ENCODE data around the gene WTAP.

Gene WTAP

DNA sequence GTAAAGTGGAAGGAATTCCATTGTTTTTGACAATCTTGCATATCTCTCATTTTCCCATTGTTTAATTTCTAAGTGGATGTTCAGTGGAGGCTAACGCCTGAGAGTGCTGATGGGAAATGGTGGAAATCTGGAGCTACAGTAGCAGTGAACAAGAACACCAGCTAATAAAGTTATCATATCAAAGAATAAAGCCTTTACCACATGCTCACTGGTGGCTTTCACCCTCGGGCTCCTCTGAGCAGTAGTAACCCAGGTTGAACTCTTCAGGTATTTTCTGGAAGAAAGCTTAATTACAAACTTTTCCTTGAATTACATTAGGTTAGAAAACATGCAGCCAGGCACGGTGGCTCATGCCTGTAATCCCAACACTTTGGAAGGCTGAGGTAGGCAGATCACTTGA, 24.1 kb downstream of the WTAP start:
- in situ Hi-C loops (cut with HindIII; ENCODE audit: low pct_unique_long_range_greater_than_20kb, low sequenced_read_pairs): no loop called here
- no peak for TF ChIP-seq JUND (IDR thresholded peaks at IDR 0.05; ENCODE audit: low read depth)
- DNase-seq (ENCODE audit: low read depth in 1 of 2, low spot score in 1 of 2): no peak

DNA sequence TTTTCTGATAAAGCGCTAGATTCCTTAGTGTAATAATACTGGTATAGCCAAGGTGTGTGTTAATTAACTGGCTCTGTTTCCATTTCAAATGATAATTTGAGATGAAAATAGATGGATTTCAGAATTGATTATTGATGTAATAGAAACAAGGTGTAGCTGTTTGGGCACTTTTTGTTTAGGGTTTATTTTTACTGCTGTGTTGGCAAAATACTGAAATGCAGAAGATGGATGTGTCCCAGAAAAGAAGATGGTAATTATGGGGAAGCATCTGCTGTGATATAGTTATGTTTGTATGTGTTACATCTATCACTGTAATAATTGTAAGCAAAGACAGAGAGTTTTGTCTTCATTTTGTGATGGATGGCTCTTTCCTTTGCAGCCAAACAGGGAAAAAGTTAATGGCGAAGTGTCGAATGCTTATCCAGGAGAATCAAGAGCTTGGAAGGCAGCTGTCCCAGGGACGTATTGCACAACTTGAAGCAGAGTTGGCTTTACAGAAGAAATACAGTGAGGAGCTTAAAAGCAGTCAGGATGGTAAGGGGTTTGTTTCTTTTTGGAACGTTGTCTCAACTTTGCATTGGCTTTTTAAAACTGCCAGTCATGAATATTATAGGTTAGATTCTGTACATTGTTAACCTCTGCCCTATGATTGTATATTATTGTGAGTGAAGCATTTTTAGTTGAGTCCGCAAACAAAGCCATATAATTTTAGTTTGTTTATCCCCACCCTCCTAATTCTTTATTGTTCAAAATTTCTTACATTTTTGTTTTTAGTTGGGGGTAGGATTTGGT, 26.0 kb downstream of the WTAP start:
- DNase-seq (ENCODE audit: low read depth in 1 of 2, low spot score in 1 of 2): no peak
- TF ChIP-seq JUND (IDR thresholded peaks at IDR 0.05; ENCODE audit: low read depth): no peak
- in situ Hi-C loops (cut with HindIII; ENCODE audit: low pct_unique_long_range_greater_than_20kb, low sequenced_read_pairs): no loop called here

DNA sequence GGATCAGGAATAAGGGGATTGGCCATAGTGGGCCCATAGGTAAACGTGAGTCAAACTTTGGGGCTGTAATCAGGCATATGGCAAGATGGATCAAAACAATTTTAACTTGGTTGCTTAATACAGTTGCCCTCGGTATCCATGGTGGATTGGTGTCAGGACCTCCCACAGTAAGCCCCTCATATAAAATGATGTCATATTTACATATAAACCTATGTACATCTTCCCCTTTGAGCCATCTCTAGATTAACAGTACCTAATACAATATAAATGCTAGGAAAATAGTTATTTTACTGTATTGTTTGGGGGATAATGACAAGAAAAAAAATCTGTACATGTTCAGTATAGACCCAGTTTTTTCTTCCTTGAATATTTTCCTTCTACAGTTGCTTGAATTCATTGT, 27.1 kb downstream of the WTAP start:
- no peak for TF ChIP-seq JUND (IDR thresholded peaks at IDR 0.05; ENCODE audit: low read depth)
- DNase-seq (ENCODE audit: low read depth in 1 of 2, low spot score in 1 of 2): no peak
- in situ Hi-C loops (cut with HindIII; ENCODE audit: low pct_unique_long_range_greater_than_20kb, low sequenced_read_pairs): no loop called here

DNA sequence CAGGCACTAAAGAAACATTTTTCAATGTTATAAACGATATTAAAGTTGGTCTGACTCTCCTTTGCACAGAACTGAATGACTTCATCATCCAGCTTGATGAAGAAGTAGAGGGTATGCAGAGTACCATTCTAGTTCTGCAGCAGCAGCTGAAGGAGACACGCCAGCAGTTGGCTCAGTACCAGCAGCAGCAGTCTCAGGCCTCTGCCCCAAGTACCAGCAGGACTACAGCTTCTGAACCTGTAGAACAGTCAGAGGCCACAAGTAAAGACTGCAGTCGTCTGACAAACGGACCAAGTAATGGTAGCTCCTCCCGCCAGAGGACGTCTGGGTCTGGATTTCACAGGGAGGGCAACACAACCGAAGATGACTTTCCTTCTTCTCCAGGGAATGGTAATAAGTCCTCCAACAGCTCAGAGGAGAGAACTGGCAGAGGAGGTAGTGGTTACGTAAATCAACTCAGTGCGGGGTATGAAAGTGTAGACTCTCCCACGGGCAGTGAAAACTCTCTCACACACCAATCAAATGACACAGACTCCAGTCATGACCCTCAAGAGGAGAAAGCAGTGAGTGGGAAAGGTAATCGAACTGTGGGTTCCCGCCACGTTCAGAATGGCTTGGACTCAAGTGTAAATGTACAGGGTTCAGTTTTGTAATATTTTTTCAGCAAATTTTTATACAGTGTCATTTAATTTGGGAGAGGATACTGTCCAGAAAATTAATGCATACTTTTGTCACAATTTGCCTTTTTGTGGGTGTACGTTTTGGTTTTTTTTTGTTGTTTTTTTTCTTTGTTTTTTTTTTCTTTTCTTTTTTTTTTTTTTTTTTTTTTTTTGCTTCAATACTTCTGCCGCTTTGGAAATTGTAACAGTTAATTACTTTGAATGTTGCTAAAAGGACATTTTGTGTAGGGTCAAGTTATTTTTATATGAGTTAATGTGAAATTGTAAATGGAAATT, 27.9 kb downstream of the WTAP start:
- in situ Hi-C loops (cut with HindIII; ENCODE audit: low pct_unique_long_range_greater_than_20kb, low sequenced_read_pairs): no loop called here
- DNase-seq (ENCODE audit: low read depth in 1 of 2, low spot score in 1 of 2): no peak
- TF ChIP-seq JUND (IDR thresholded peaks at IDR 0.05; ENCODE audit: low read depth): no peak

DNA sequence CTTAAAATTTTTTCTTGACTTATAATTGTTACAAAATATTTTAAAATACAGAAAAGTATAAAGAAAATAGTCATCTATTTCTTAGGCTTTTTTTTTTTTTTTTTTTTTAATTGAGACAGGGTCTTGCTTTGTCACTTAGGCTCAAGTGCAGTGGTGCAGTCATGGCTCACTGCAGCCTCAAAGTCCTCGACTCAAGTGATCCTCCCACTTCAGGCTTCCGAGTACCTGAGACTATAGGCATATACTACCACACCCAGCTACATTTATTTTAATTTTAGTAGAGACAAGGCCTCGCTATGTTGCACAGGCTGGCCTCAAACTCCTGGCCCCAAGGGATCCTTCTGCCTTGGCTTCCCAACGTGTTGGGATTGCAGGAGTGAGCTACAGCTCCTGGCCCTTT, 29.2 kb downstream of the WTAP start:
- in situ Hi-C loops (cut with HindIII; ENCODE audit: low pct_unique_long_range_greater_than_20kb, low sequenced_read_pairs): no loop called here
- DNase-seq (ENCODE audit: low read depth in 1 of 2, low spot score in 1 of 2): no peak
- TF ChIP-seq JUND (IDR thresholded peaks at IDR 0.05; ENCODE audit: low read depth): no peak

DNA sequence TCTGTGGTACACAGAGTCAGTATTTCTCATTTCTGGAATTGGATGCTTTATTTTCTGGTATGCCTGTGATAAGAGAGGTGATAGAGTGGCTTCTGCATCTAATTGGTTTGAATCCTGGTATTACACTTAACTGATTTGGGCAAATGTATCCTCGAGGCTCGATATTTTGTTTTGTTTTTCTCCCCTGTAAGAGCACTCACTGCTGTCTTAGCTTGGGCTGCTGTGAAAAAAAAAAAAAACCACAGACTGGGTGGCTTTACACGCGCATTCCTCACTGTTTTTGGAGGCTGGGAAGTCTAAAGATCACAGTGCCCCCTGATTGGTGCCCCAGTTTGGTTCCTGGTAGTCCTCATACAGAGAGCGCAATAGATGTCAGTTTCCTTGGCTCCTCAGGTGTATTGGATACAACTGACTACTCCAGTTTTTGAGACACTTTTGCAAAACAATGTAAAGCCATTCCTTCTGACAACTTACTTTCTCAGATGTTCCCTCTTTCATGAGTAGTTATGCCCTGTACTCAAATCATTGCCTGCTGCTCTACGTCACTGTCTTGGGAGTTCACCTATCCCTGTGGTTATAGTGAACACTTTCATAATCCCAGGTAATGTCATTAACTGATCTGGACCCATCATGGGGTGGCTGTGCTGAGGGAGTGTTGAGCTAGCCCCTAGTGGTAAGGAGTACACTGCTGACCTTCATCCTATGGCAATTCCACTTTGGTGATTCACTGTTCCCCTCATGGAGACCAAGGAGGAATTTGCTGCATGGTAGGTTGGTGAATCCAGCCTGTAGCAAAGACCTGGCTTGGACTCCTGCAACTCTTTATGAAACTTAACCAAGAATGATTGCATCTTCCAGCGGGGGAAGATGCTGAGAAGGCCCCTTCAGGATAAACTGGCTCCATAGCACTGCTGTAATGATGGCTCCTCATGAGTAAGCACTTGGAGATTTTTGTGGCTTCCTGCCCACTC, 31.0 kb downstream of the WTAP start:
- in situ Hi-C loops (cut with HindIII; ENCODE audit: low pct_unique_long_range_greater_than_20kb, low sequenced_read_pairs): no loop called here
- no peak for TF ChIP-seq JUND (IDR thresholded peaks at IDR 0.05; ENCODE audit: low read depth)
- DNase-seq (ENCODE audit: low read depth in 1 of 2, low spot score in 1 of 2): no peak

DNA sequence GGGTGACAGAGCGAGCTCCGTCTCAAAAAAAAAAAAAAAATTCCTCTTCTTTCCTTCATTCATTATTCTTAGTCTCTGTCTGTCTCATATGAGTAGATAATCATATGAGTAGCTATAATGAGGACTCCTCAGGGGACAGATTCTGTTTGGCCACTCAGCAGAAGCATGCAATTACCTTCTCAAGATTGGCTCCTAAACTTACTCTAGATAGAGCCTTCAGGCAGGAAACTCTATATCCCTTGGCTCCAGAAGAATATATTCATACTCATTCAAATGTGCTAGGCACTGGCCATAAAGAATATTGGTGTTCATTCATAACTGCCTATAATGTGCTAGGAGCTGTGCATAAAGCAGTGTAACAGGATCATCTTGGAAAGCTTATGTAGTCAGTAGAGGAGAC, 32.3 kb downstream of the WTAP start:
- no peak for DNase-seq (ENCODE audit: low read depth in 1 of 2, low spot score in 1 of 2)
- in situ Hi-C loops (cut with HindIII; ENCODE audit: low pct_unique_long_range_greater_than_20kb, low sequenced_read_pairs): no loop called here
- TF ChIP-seq JUND (IDR thresholded peaks at IDR 0.05; ENCODE audit: low read depth): no peak

DNA sequence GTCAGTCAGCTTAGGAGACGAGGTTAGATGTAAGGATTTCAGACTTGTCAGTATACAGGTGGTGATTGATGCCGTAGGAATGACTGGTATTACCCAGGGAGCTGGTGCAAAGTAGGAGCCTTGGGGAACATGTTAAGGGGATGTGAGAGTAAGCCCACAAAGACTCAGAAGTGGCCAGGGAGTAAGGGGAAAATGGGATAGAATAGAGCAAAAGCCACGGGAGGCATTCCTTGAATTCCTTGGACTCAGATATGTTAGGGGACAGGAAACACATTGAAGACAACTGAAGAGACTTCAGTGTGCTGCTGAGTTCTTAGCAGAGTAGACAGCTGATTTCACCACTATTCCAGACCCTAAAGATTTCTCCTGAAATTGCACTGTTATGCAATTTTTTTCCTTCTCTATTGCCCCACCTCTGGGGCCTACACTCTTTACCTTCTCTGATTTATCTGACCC, 33.3 kb downstream of the WTAP start:
- no peak for TF ChIP-seq JUND (IDR thresholded peaks at IDR 0.05; ENCODE audit: low read depth)
- no peak for DNase-seq (ENCODE audit: low read depth in 1 of 2, low spot score in 1 of 2)
- in situ Hi-C loops (cut with HindIII; ENCODE audit: low pct_unique_long_range_greater_than_20kb, low sequenced_read_pairs): no loop called here

DNA sequence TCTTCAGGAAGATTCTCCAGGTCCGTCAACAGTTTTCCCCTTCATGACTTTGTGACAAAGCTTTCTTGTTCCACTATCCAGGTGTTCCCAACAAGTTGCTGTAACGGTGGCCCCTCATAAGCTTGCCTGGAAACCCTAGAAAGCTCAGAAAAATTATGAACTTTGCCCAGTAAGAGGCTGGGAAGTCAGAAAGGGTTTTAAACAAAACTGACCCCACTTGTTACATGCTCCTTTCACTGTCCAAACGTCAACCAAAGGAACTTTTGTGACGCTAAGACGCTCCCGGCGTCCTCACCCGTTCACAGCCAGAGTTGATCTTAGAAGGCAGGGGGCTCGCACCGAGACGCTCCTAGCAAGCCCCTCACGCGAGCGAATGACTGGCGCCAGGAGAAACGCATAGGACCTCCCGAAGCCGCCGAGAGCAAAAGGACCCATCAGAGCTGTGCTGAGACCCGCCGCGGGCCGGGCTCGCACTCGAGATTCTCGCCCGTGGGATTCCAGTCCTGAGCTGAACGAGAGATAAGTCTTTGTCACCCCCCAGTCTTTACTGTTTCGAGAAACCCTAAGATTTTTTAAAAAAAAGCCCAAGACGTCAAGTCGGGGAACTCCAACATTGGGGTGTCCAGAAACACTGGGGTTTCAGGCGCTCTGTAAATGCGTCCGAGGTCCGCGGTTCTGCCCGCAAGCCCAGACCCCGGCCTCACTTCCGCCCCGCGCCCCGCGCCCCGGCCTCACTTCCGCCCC, 34.0 kb downstream of the WTAP start:
- in situ Hi-C loops (cut with HindIII; ENCODE audit: low pct_unique_long_range_greater_than_20kb, low sequenced_read_pairs): no loop called here
- DNase-seq (ENCODE audit: low read depth in 1 of 2, low spot score in 1 of 2): no peak
- no peak for TF ChIP-seq JUND (IDR thresholded peaks at IDR 0.05; ENCODE audit: low read depth)

DNA sequence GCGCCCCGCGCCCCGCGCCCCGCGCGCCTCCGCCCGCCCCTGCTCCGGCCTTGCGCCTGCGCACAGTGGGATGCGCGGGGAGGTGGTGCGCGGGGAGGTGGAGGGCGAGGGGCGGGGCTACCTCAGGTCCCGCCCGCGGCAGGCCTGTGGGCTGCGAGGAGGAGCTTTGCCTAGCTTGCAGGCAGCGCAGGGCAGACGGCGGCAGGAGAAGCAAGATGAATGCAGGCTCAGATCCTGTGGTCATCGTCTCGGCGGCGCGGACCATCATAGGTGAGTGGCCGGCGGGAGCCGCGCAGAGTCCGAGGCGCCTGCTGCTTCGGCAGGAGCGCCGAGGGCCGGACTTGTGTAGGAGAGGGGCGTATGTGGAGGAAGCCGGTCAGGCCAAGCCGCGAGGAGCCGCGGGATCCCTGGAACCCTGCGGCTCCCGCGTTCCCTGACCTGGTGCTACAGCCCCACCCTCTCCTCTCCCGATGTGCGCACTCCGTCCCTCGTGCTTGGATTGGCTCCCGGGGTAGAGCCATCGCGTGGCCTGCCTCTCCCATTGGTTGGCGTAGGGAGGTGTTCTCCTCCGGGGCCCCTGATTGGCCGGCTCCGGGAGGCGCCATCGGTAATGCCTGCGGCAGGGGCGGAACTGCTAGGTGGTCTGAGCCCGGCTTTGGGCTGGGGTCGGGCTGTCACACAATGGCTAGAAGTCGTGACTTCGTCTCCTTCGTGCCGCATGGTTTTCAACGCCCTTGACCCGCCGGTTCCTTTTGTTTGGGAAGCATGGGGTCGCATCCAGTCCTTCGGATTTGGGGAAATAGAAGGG, 34.8 kb downstream of the WTAP start, which contains the start of gene ACAT2:
ACAT2 (plus strand) TSS at position 173 of the 808 bp plus-strand sequence; CDS start at position 216, 43 bp downstream.
- in situ Hi-C loops (cut with HindIII; ENCODE audit: low pct_unique_long_range_greater_than_20kb, low sequenced_read_pairs): no loop called here
- peak; percentile 87 to 92 for DNase-seq (ENCODE audit: low read depth in 1 of 2, low spot score in 1 of 2)
- no peak for TF ChIP-seq JUND (IDR thresholded peaks at IDR 0.05; ENCODE audit: low read depth)

Data from T47D (cell line).